ENCODE measurements around the gene ITPK1.

Gene ITPK1

GRCh38 chr14:93032421-93032936 is 83.2 kb downstream of the ITPK1 start:
- TF ChIP-seq, protein P1, sequence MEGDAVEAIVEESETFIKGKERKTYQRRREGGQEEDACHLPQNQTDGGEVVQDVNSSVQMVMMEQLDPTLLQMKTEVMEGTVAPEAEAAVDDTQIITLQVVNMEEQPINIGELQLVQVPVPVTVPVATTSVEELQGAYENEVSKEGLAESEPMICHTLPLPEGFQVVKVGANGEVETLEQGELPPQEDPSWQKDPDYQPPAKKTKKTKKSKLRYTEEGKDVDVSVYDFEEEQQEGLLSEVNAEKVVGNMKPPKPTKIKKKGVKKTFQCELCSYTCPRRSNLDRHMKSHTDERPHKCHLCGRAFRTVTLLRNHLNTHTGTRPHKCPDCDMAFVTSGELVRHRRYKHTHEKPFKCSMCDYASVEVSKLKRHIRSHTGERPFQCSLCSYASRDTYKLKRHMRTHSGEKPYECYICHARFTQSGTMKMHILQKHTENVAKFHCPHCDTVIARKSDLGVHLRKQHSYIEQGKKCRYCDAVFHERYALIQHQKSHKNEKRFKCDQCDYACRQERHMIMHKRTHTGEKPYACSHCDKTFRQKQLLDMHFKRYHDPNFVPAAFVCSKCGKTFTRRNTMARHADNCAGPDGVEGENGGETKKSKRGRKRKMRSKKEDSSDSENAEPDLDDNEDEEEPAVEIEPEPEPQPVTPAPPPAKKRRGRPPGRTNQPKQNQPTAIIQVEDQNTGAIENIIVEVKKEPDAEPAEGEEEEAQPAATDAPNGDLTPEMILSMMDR (IDR thresholded peaks at IDR 0.05; ENCODE audit: low read length, missing control alignments): no peak
- DNase-seq (ENCODE audit: low read depth): no peak
- no peak overlapping the region for H3K4me3 ChIP-seq (replicated peaks; ENCODE audit: low read depth, low read length)

DNA sequence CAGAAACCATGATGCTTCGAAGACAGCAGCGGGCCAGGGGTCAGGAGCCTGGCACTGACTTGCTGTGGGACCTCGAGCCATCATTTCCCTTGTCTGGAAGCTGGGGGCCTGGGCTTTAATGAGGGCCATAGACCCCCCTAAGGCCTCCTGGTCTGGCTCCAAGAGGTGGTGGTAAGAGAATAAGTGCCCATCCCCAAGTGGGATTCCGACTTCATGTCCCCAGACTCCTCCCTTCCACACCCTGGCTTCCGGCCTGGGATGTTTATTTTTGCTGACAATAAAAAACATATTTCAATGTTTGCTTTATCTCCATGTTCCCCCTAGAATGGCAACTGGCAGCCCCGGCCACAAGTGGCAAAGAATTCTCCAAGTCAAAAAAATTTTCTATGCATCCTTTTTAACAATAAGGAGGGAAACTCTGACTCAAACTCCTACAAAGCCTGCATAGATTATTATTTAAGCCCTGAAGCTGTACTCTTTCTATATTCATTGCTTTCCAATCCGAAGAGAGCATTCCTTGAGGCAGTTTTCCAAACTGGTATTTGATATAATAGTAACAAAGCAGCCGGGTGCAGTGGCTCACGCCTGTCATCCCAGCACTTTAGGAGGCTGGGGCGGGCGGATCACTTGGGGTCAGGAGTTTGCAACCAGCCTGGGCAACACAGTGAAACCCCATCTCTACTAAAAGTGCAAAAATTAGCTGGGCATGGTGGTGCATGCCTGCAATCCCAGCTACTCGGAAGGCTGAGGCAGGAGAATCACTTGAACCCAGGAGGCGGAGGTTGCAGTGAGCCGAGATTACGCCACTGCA is 84.0 kb downstream of the ITPK1 start:
- H3K4me3 ChIP-seq (replicated peaks; ENCODE audit: low read depth, low read length): no peak overlapping the region
- TF ChIP-seq, protein P1 (IDR thresholded peaks at IDR 0.05; ENCODE audit: low read length, missing control alignments): no peak
- DNase-seq (ENCODE audit: low read depth): no peak

DNA sequence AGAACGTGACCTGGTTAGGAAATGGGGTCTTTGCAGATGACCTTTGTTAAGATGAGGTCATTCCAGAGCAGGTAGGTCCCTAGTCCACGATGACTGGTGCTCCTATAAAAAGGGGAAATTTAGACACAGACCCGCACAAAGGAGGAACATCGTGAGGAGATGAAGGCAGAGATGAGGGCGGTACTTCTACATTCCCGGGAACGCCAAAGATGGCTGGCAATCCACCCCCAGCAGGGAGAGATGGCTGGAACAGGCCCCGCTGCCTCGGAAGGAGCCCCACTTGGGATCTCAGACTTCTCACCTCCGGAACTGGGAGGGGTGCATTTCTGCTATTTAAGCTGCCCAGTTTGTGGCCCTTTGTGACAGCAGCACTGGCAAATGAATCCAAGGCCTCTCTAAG is 85.0 kb downstream of the ITPK1 start:
- TF ChIP-seq, protein P1 (IDR thresholded peaks at IDR 0.05; ENCODE audit: low read length, missing control alignments): no peak
- DNase-seq (ENCODE audit: low read depth): no peak
- no peak overlapping the region for H3K4me3 ChIP-seq (replicated peaks; ENCODE audit: low read depth, low read length)

DNA sequence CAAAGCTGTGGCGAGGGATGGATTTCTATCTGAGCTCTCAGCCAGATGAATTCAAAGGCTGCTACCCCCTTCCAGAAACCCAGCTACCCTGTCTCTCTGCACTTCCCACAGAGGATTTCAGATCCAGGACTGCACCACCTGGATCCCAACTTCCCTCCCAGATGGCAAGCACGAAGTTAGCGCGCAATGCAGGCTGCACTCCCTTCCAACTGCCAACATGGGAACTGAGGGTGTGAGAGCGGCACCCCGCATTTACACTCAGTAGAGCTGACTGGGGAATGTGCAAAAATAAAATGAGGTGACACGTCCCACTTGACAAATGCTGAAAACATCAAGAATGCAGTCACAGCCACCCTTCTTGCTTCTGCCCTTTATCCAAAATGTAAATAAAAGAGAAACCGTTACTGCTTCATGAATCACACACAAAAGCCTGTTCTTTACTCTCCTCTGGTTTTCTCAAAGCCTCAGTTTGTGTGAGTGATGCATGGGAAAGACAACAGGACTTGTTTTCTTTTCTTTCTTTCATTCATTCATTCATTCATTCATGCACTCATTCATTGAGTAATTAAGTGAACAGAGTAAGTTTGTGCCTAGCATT is 85.7 kb downstream of the ITPK1 start:
- no peak for DNase-seq (ENCODE audit: low read depth)

GRCh38 chr14:93029417-93029816 is 86.3 kb downstream of the ITPK1 start:
- no peak for DNase-seq (ENCODE audit: low read depth)
- TF ChIP-seq, protein P1 (IDR thresholded peaks at IDR 0.05; ENCODE audit: low read length, missing control alignments): no peak
- H3K4me3 ChIP-seq (replicated peaks; ENCODE audit: low read depth, low read length): no peak overlapping the region

More for the DNA sequence above, 85.7 kb downstream of the ITPK1 start:
- H3K4me3 ChIP-seq (replicated peaks; ENCODE audit: low read depth, low read length): no peak overlapping the region
- TF ChIP-seq, protein P1 (IDR thresholded peaks at IDR 0.05; ENCODE audit: low read length, missing control alignments): no peak

- TF ChIP-seq, protein P1 (IDR thresholded peaks at IDR 0.05; ENCODE audit: low read length, missing control alignments): no peak
- DNase-seq (ENCODE audit: low read depth): no peak
- no peak overlapping the region for H3K4me3 ChIP-seq (replicated peaks; ENCODE audit: low read depth, low read length)
Measured at GRCh38 chr14:93028724-93029076, 87.0 kb downstream of the ITPK1 start.

Data from fibroblast of pulmonary artery (primary cell).